SK-N-SH treated with all-trans-retinoic acid at 6 μM for 48 hours (cell line): ENCODE measurements around the gene TEX35.

Experiments used
- ATAC-seq: fragments of 200-7000 bp; cut with Tn5 transposase; 3 replicates; pipeline ENCODE4 v1.9.1; 2020; ENCODE audit warnings: mild to moderate bottlenecking, moderate library complexity
- ARNTL ChIP-seq: fragments of 450-650 bp; formaldehyde crosslinking; IDR thresholded peaks from 2 replicates; pipeline ENCODE4 v1.5.0; 2020; ENCODE audit warnings: low read depth, mild to moderate bottlenecking, moderate library complexity, borderline replicate concordance
- BACH2 ChIP-seq: fragments of 250-450 bp; sonication (Bioruptor Pico); IDR thresholded peaks from 2 replicates; pipeline ENCODE4 v1.9.0; 2021; ENCODE audit warnings: mild to moderate bottlenecking, borderline replicate concordance
- CREB5 ChIP-seq: fragments of 250-450 bp; sonication (Bioruptor Pico); IDR thresholded peaks from 2 replicates; pipeline ENCODE4 v1.5.1; 2020; ENCODE audit warnings: low read depth, mild to moderate bottlenecking, moderate library complexity
- CSDC2 ChIP-seq: fragments of 250-450 bp; sonication (Bioruptor Pico); IDR thresholded peaks from 2 replicates; pipeline ENCODE4 v1.5.0; 2020; ENCODE audit warnings: mild to moderate bottlenecking, moderate library complexity
- CSRNP3 ChIP-seq: fragments of 250-450 bp; sonication (Bioruptor Pico); IDR thresholded peaks from 2 replicates; pipeline ENCODE4 v1.5.1; 2021; ENCODE audit warnings: mild to moderate bottlenecking, moderate library complexity
- ESRRG ChIP-seq: fragments of 250-450 bp; sonication (Bioruptor Pico); IDR thresholded peaks from 2 replicates; pipeline ENCODE4 v1.6.1; 2021; ENCODE audit warnings: mild to moderate bottlenecking
- GLIS3 ChIP-seq: fragments of 250-450 bp; sonication (Bioruptor Pico); IDR thresholded peaks from 2 replicates; pipeline ENCODE4 v1.5.0; 2020; ENCODE audit warnings: mild to moderate bottlenecking, moderate library complexity
- ISL1 ChIP-seq: fragments of 250-450 bp; sonication (Bioruptor Pico); IDR thresholded peaks from 2 replicates; pipeline ENCODE4 v2.1.2; 2022; ENCODE audit warnings: mild to moderate bottlenecking, moderate library complexity
- OSR1 ChIP-seq: fragments of 250-450 bp; sonication (Bioruptor Pico); IDR thresholded peaks from 2 replicates; pipeline ENCODE4 v1.8.0; 2022; ENCODE audit warnings: moderate library complexity, mild to moderate bottlenecking, inconsistent platforms
- PATZ1 ChIP-seq: fragments of 250-450 bp; sonication (Bioruptor Pico); IDR thresholded peaks from 2 replicates; pipeline ENCODE4 v1.8.0; 2020; ENCODE audit warnings: mild to moderate bottlenecking, moderate library complexity, borderline replicate concordance
- POU6F1 ChIP-seq: fragments of 250-450 bp; sonication (Bioruptor Pico); IDR thresholded peaks from 2 replicates; pipeline ENCODE4 v1.8.0; 2021; ENCODE audit warnings: low read depth, mild to moderate bottlenecking, moderate library complexity, borderline replicate concordance
- PPARA ChIP-seq: fragments of 250-450 bp; sonication (Bioruptor Pico); IDR thresholded peaks from 2 replicates; pipeline ENCODE4 v1.5.0; 2020; ENCODE audit warnings: mild to moderate bottlenecking, borderline replicate concordance
- RARB ChIP-seq: fragments of 250-450 bp; sonication (Bioruptor Pico); IDR thresholded peaks from 2 replicates; pipeline ENCODE4 v1.8.0; 2021; ENCODE audit warnings: mild to moderate bottlenecking, moderate library complexity
- SNAI2 ChIP-seq: fragments of 250-450 bp; sonication (Bioruptor Pico); IDR thresholded peaks from 2 replicates; pipeline ENCODE4 v1.5.0; 2020; ENCODE audit warnings: mild to moderate bottlenecking, moderate library complexity
- TCF4 ChIP-seq: fragments of 250-450 bp; sonication (Bioruptor Pico); IDR thresholded peaks from 2 replicates; pipeline ENCODE4 v1.8.0; 2021; ENCODE audit warnings: mild to moderate bottlenecking, moderate library complexity, borderline replicate concordance
- TOX ChIP-seq: fragments of 250-450 bp; sonication (Bioruptor Pico); IDR thresholded peaks from 2 replicates; pipeline ENCODE4 v1.8.0; 2021; ENCODE audit warnings: mild to moderate bottlenecking, moderate library complexity, borderline replicate concordance
- TSHZ2 ChIP-seq: fragments of 250-450 bp; sonication (Bioruptor Pico); IDR thresholded peaks from 2 replicates; pipeline ENCODE4 v1.5.0; 2020; ENCODE audit warnings: mild to moderate bottlenecking, moderate library complexity
- ZC3H10 ChIP-seq: fragments of 250-450 bp; sonication (Bioruptor Pico); IDR thresholded peaks from 2 replicates; pipeline ENCODE4 v1.5.1; 2021; ENCODE audit warnings: mild to moderate bottlenecking, moderate library complexity
- ZFP3 ChIP-seq: fragments of 250-450 bp; sonication (Bioruptor Pico); IDR thresholded peaks from 2 replicates; pipeline ENCODE4 v1.5.0; 2020; ENCODE audit warnings: mild to moderate bottlenecking, moderate library complexity
- ZFP30 ChIP-seq: fragments of 450-650 bp; formaldehyde crosslinking; IDR thresholded peaks from 2 replicates; pipeline ENCODE4 v1.5.0; 2022; ENCODE audit warnings: mild to moderate bottlenecking, moderate library complexity
- ZNF565 ChIP-seq: fragments of 450-650 bp; formaldehyde crosslinking; conservative IDR thresholded peaks from 2 replicates; pipeline ENCODE4 v1.5.0; 2020; ENCODE audit warnings: low read depth, mild to moderate bottlenecking, moderate library complexity
- ZNF70 ChIP-seq: fragments of 450-650 bp; formaldehyde crosslinking; IDR thresholded peaks from 2 replicates; pipeline ENCODE4 v1.5.0; 2020; ENCODE audit warnings: mild to moderate bottlenecking, moderate library complexity
- ZNF8 ChIP-seq: fragments of 450-650 bp; formaldehyde crosslinking; IDR thresholded peaks from 2 replicates; pipeline ENCODE4 v1.5.0; 2020; ENCODE audit warnings: mild to moderate bottlenecking, moderate library complexity

The TEX35 gene

GRCh38 chr1:178516110-178516509, 3.2 kb downstream of the TEX35 start (continued):
- no peak for TF ChIP-seq POU6F1 (CRISPR knock-in tag)
- TF ChIP-seq CSDC2: no peak
- TF ChIP-seq TOX (CRISPR knock-in tag): no peak
- no peak for TF ChIP-seq ZNF70 (CRISPR knock-in tag)
- TF ChIP-seq GLIS3 (CRISPR knock-in tag): no peak
- TF ChIP-seq, all 23 proteins: peak for 0

- no peak for ATAC-seq
- TF ChIP-seq BACH2 (CRISPR knock-in tag): no peak
- TF ChIP-seq ZNF70 (CRISPR knock-in tag): no peak
- TF ChIP-seq TSHZ2: no peak
- TF ChIP-seq PATZ1 (CRISPR knock-in tag): no peak
- TF ChIP-seq CREB5 (CRISPR knock-in tag): no peak
- no peak for TF ChIP-seq ZC3H10
- no peak for TF ChIP-seq ZFP30 (CRISPR knock-in tag)
- TF ChIP-seq RARB (CRISPR knock-in tag): no peak
- TF ChIP-seq ARNTL (CRISPR knock-in tag): no peak
- no peak for TF ChIP-seq ZNF565
- no peak for TF ChIP-seq PPARA (CRISPR knock-in tag)
- no peak for TF ChIP-seq CSRNP3 (CRISPR knock-in tag)
- no peak for TF ChIP-seq TCF4 (CRISPR knock-in tag)
- TF ChIP-seq SNAI2 (CRISPR knock-in tag): no peak
- TF ChIP-seq ISL1: no peak
- TF ChIP-seq ZNF8 (CRISPR knock-in tag): no peak
- TF ChIP-seq GLIS3 (CRISPR knock-in tag): no peak
Observed at GRCh38 chr1:178518894-178519293, 6.0 kb downstream of the TEX35 start.

- no peak for ATAC-seq
- no peak for TF ChIP-seq ZFP3 (CRISPR knock-in tag)
- TF ChIP-seq PATZ1 (CRISPR knock-in tag): no peak
- TF ChIP-seq CSDC2: no peak
- TF ChIP-seq ISL1: no peak
- TF ChIP-seq TCF4 (CRISPR knock-in tag): no peak
- TF ChIP-seq SNAI2 (CRISPR knock-in tag): no peak
- TF ChIP-seq RARB (CRISPR knock-in tag): no peak
- TF ChIP-seq CSRNP3 (CRISPR knock-in tag): no peak
- TF ChIP-seq ZNF70 (CRISPR knock-in tag): no peak
- TF ChIP-seq GLIS3 (CRISPR knock-in tag): no peak
- TF ChIP-seq ESRRG (CRISPR knock-in tag): no peak
- TF ChIP-seq OSR1 (CRISPR knock-in tag): no peak
- TF ChIP-seq ARNTL (CRISPR knock-in tag): no peak
- no peak for TF ChIP-seq ZC3H10
- no peak for TF ChIP-seq CREB5 (CRISPR knock-in tag)
- TF ChIP-seq ZFP30 (CRISPR knock-in tag): no peak
Observed at GRCh38 chr1:178520803-178521202, 7.9 kb downstream of the TEX35 start.
